SU-DHL-6 (cell line): ENCODE measurements around the gene CATSPERE.
"Not testable (repeated sequence)": the region's sequence is repeated elsewhere in the genome, so short reads cannot be mapped to it uniquely, and the experiment has no call there.

Source experiments
- CTCF ChIP-seq: fragments of 200-600 bp; sonication (generic); IDR thresholded peaks from one replicate; pipeline ENCODE4 v1.5.1; 2017; ENCODE audit warnings: antibody characterized with exemption, mild to moderate bottlenecking, low read length, moderate library complexity; ENCODE audit not compliant: insufficient read depth, poor library complexity, severe bottlenecking
- EZH2phosphoT487 ChIP-seq: fragments of 200-600 bp; sonication (generic), shearing (Covaris generic); conservative IDR thresholded peaks from 2 replicates; pipeline ENCODE4 v1.6.1; 2018; ENCODE audit warnings: mild to moderate bottlenecking, antibody characterized with exemption, low read length, moderate library complexity, mixed read lengths

GRCh38 chr1:244682087-244682486 is 221.0 kb downstream of the CATSPERE start:
- TF ChIP-seq EZH2phosphoT487, CTCF: not testable (repeated sequence)
